K562 (cell line): ENCODE data around the gene SH2D4B. TPM values are rescaled to one million over a fixed set of nuclear protein-coding genes. Genes with fewer than 3 reads are reported as not detected.

Experiments used
- ARID1B ChIP-seq: fragments of 450-650 bp; IDR thresholded peaks from 2 replicates; pipeline ENCODE4 v1.6.1; 2016; ENCODE audit warnings: antibody characterized with exemption, mild to moderate bottlenecking, inconsistent platforms
- BRF1 ChIP-seq: IDR thresholded peaks from 3 replicates; pipeline ENCODE4 v1.6.1; 2011; ENCODE audit warnings: borderline replicate concordance, mild to moderate bottlenecking; ENCODE audit not compliant: insufficient read length; ENCODE audit errors: extremely low read depth
- CBX8 ChIP-seq: fragments of 200-600 bp; sonication (generic); IDR thresholded peaks from 2 replicates; pipeline ENCODE4 v1.6.1; 2012; ENCODE audit warnings: borderline replicate concordance, mixed run types, low read depth, mild to moderate bottlenecking, moderate library complexity, mixed read lengths, low read length, control low read depth, inconsistent platforms; ENCODE audit not compliant: poor library complexity, severe bottlenecking; ENCODE audit errors: extremely low read depth
- GABPA ChIP-seq: fragments of 200-800 bp; sonication (Bioruptor generic); conservative IDR thresholded peaks from 2 replicates; pipeline ENCODE4 v1.6.1; 2016; ENCODE audit warnings: low read depth, missing genetic modification characterization, missing compliant biosample characterization
- PTBP1 ChIP-seq: fragments of 200-400 bp; formaldehyde crosslinking; IDR thresholded peaks from 2 replicates; pipeline ENCODE4 v1.6.1; 2017; ENCODE audit warnings: low read depth, low read length
- RFX1 ChIP-seq: fragments of 450-650 bp; IDR thresholded peaks from 2 replicates; pipeline ENCODE4 v1.6.1; 2016; ENCODE audit warnings: mild to moderate bottlenecking, moderate library complexity
- SETDB1 ChIP-seq: IDR thresholded peaks from one replicate; pipeline ENCODE4 v1.6.1; 2012; ENCODE audit warnings: low read length, control low read depth, inconsistent platforms
- SIN3A ChIP-seq, 2 experiments: fragments of 150-350 bp in 1 of 2; IDR thresholded peaks; 2 replicates each; pipeline ENCODE4 v1.6.1; 2011 to 2016; ENCODE audit warnings: borderline replicate concordance in 2 of 2, low read depth in 2 of 2, low read length in 2 of 2, mild to moderate bottlenecking in 2 of 2, moderate library complexity in 2 of 2; ENCODE audit not compliant: control insufficient read depth in 1 of 2
- TRIM28 ChIP-seq: fragments of 450-650 bp; IDR thresholded peaks from 2 replicates; pipeline ENCODE4 v1.6.1; 2017
- ZNF197 ChIP-seq: fragments of 200-800 bp; sonication (Bioruptor generic); IDR thresholded peaks from 2 replicates; pipeline ENCODE4 v1.6.1; 2016; ENCODE audit warnings: low read depth, missing genetic modification characterization, missing compliant biosample characterization
- polyA plus RNA-seq, 8 experiments: library from polyadenylated mRNA; depleted of rRNA in 4 of 8; stranded (reverse) in 5 of 8; unstranded in 3 of 8; fragments of >200 nt; fragmentation: Nextera tagmentation in 2 of 8; fragmentation: Illumina TruSeq in 1 of 8; extraction: Ambion mirVana in 2 of 8; extraction: Trizol in 1 of 8; gene quantifications; 2 replicates each; pipeline versions ENCODE4 v1.2.1 to v1.2.3, GENCODE V29; 2011 to 2014; ENCODE audit warnings: inconsistent platforms in 1 of 8, missing spikeins in 1 of 8
- total RNA-seq, 7 experiments: library from RNA; depleted of rRNA in 6 of 7; stranded (reverse); fragments of >200 nt in 6 of 7; fragmentation: Illumina TruSeq in 2 of 7; extraction: Trizol in 2 of 7; gene quantifications; 2 replicates each; pipeline versions ENCODE4 v1.2.1 to v1.2.3, GENCODE V29; 2011 to 2021; ENCODE audit warnings: low replicate concordance in 1 of 7
- TF ChIP-seq, protein P1 (sequence below): fragments of 450-650 bp; IDR thresholded peaks from 2 replicates; pipeline ENCODE4 v1.6.1; 2016; ENCODE audit warnings: mild to moderate bottlenecking, moderate library complexity
- TF ChIP-seq, protein P2 (sequence below): fragments of 250-450 bp; sonication (Bioruptor Pico); IDR thresholded peaks from 2 replicates; pipeline ENCODE4 v1.8.0; 2022; ENCODE audit warnings: moderate library complexity, mild to moderate bottlenecking, inconsistent platforms
- TF ChIP-seq, protein P3 (sequence below), 2 experiments: fragments of 450-650 bp; IDR thresholded peaks; 2 replicates each; pipeline ENCODE4 v1.6.1; 2016

The SH2D4B gene
- total and polyA plus RNA-seq, 9 of the 15 experiments (the other 6 are each of a cell fraction or from before 2014, with no cell fraction given): 0.03 to 0.14 (median 0.04) TPM; not detected in 4

GRCh38 chr10:80496555-80497172 is 41.0 kb upstream of the SH2D4B start (continued):
- TF ChIP-seq ARID1B (no peak), RFX1 (no peak), SETDB1 (no peak), CBX8 (no peak), SIN3A (IDR thresholded peaks at IDR 0.05; ENCODE audit: borderline replicate concordance in 2 of 2, control insufficient read depth in 1 of 2, low read depth in 2 of 2, low read length in 2 of 2) (no peak), BRF1 (no peak), ZNF197 (CRISPR knock-in tag) (no peak), TRIM28 (peak; percentile 100), PTBP1 (no peak), GABPA (no peak)
- TF ChIP-seq, protein P1, sequence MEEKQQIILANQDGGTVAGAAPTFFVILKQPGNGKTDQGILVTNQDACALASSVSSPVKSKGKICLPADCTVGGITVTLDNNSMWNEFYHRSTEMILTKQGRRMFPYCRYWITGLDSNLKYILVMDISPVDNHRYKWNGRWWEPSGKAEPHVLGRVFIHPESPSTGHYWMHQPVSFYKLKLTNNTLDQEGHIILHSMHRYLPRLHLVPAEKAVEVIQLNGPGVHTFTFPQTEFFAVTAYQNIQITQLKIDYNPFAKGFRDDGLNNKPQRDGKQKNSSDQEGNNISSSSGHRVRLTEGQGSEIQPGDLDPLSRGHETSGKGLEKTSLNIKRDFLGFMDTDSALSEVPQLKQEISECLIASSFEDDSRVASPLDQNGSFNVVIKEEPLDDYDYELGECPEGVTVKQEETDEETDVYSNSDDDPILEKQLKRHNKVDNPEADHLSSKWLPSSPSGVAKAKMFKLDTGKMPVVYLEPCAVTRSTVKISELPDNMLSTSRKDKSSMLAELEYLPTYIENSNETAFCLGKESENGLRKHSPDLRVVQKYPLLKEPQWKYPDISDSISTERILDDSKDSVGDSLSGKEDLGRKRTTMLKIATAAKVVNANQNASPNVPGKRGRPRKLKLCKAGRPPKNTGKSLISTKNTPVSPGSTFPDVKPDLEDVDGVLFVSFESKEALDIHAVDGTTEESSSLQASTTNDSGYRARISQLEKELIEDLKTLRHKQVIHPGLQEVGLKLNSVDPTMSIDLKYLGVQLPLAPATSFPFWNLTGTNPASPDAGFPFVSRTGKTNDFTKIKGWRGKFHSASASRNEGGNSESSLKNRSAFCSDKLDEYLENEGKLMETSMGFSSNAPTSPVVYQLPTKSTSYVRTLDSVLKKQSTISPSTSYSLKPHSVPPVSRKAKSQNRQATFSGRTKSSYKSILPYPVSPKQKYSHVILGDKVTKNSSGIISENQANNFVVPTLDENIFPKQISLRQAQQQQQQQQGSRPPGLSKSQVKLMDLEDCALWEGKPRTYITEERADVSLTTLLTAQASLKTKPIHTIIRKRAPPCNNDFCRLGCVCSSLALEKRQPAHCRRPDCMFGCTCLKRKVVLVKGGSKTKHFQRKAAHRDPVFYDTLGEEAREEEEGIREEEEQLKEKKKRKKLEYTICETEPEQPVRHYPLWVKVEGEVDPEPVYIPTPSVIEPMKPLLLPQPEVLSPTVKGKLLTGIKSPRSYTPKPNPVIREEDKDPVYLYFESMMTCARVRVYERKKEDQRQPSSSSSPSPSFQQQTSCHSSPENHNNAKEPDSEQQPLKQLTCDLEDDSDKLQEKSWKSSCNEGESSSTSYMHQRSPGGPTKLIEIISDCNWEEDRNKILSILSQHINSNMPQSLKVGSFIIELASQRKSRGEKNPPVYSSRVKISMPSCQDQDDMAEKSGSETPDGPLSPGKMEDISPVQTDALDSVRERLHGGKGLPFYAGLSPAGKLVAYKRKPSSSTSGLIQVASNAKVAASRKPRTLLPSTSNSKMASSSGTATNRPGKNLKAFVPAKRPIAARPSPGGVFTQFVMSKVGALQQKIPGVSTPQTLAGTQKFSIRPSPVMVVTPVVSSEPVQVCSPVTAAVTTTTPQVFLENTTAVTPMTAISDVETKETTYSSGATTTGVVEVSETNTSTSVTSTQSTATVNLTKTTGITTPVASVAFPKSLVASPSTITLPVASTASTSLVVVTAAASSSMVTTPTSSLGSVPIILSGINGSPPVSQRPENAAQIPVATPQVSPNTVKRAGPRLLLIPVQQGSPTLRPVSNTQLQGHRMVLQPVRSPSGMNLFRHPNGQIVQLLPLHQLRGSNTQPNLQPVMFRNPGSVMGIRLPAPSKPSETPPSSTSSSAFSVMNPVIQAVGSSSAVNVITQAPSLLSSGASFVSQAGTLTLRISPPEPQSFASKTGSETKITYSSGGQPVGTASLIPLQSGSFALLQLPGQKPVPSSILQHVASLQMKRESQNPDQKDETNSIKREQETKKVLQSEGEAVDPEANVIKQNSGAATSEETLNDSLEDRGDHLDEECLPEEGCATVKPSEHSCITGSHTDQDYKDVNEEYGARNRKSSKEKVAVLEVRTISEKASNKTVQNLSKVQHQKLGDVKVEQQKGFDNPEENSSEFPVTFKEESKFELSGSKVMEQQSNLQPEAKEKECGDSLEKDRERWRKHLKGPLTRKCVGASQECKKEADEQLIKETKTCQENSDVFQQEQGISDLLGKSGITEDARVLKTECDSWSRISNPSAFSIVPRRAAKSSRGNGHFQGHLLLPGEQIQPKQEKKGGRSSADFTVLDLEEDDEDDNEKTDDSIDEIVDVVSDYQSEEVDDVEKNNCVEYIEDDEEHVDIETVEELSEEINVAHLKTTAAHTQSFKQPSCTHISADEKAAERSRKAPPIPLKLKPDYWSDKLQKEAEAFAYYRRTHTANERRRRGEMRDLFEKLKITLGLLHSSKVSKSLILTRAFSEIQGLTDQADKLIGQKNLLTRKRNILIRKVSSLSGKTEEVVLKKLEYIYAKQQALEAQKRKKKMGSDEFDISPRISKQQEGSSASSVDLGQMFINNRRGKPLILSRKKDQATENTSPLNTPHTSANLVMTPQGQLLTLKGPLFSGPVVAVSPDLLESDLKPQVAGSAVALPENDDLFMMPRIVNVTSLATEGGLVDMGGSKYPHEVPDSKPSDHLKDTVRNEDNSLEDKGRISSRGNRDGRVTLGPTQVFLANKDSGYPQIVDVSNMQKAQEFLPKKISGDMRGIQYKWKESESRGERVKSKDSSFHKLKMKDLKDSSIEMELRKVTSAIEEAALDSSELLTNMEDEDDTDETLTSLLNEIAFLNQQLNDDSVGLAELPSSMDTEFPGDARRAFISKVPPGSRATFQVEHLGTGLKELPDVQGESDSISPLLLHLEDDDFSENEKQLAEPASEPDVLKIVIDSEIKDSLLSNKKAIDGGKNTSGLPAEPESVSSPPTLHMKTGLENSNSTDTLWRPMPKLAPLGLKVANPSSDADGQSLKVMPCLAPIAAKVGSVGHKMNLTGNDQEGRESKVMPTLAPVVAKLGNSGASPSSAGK: 0 out of 2 replicates have a peak, but pooled peaks have one; percentile 16
- TF ChIP-seq, protein P2, sequence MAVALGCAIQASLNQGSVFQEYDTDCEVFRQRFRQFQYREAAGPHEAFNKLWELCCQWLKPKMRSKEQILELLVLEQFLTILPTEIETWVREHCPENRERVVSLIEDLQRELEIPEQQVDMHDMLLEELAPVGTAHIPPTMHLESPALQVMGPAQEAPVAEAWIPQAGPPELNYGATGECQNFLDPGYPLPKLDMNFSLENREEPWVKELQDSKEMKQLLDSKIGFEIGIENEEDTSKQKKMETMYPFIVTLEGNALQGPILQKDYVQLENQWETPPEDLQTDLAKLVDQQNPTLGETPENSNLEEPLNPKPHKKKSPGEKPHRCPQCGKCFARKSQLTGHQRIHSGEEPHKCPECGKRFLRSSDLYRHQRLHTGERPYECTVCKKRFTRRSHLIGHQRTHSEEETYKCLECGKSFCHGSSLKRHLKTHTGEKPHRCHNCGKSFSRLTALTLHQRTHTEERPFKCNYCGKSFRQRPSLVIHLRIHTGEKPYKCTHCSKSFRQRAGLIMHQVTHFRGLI: no peak
- TF ChIP-seq, protein P3, sequence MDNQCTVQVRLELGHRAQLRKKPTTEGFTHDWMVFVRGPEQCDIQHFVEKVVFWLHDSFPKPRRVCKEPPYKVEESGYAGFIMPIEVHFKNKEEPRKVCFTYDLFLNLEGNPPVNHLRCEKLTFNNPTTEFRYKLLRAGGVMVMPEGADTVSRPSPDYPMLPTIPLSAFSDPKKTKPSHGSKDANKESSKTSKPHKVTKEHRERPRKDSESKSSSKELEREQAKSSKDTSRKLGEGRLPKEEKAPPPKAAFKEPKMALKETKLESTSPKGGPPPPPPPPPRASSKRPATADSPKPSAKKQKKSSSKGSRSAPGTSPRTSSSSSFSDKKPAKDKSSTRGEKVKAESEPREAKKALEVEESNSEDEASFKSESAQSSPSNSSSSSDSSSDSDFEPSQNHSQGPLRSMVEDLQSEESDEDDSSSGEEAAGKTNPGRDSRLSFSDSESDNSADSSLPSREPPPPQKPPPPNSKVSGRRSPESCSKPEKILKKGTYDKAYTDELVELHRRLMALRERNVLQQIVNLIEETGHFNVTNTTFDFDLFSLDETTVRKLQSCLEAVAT (IDR thresholded peaks at IDR 0.05): peak; percentile 66 to 84; a peak in 2 of 4 replicates
